Prostate gland (tissue), 2 donors: Measurements from ENCODE around the gene QSER1.

Experiments
- POLR2A ChIP-seq: fragments of 450-650 bp; IDR thresholded peaks from one replicate; pipeline ENCODE4 v1.6.1; 2016; ENCODE audit warnings: antibody characterized with exemption, mild to moderate bottlenecking
- POLR2AphosphoS5 ChIP-seq: sonication (generic); formaldehyde crosslinking; IDR thresholded peaks from one replicate; pipeline ENCODE4 v1.6.1; 2017; ENCODE audit warnings: antibody characterized with exemption
- TF ChIP-seq, protein P1 (sequence below), 4 experiments: fragments of 200-600 bp in 2 of 4; fragments of 450-650 bp in 2 of 4; sonication (generic) in 2 of 4; IDR thresholded peaks; 1 replicate in 3 of 4; 2 replicates in 1 of 4; pipeline ENCODE4 v1.5.1; 2016 to 2019; ENCODE audit warnings: antibody characterized with exemption in 4 of 4, mild to moderate bottlenecking in 2 of 4, moderate library complexity in 2 of 4

DNA sequence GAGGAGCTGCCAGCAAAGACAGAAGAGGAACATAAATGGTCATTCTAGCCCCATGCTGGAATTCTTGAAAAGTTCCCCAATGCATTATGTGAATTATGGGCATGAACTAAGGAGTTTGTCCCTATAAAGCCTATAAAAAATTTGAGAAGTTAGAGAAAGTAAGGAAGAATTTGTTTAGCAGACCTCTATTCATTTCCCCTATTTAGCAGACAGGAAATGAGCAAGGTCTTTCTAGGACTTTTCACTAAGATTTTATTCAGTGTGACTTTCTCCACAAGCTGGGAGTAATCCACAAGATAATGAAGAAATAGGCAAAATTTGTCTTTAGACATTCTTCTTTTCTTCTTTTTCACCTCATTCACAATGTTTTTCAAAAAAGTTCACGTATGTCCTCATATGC lies 42.9 kb upstream of the QSER1 start:
- no peak for TF ChIP-seq POLR2A
- TF ChIP-seq, protein P1, sequence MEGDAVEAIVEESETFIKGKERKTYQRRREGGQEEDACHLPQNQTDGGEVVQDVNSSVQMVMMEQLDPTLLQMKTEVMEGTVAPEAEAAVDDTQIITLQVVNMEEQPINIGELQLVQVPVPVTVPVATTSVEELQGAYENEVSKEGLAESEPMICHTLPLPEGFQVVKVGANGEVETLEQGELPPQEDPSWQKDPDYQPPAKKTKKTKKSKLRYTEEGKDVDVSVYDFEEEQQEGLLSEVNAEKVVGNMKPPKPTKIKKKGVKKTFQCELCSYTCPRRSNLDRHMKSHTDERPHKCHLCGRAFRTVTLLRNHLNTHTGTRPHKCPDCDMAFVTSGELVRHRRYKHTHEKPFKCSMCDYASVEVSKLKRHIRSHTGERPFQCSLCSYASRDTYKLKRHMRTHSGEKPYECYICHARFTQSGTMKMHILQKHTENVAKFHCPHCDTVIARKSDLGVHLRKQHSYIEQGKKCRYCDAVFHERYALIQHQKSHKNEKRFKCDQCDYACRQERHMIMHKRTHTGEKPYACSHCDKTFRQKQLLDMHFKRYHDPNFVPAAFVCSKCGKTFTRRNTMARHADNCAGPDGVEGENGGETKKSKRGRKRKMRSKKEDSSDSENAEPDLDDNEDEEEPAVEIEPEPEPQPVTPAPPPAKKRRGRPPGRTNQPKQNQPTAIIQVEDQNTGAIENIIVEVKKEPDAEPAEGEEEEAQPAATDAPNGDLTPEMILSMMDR (IDR thresholded peaks at IDR 0.05) = no peak
- TF ChIP-seq POLR2AphosphoS5 = no peak
